ACC112 (cell line): ENCODE data around the gene HIC1.

ENCODE experiments used
- H2AFZ ChIP-seq: fragments of 200-600 bp; sonication (generic); one replicate; pipeline ENCODE4 v1.6.0; 2017; ENCODE audit warnings: antibody characterized with exemption, low read length; ENCODE audit not compliant: unreplicated experiment
- H3K27ac ChIP-seq: fragments of 200-600 bp; sonication (generic); 2 replicates; pipeline ENCODE4 v1.5.1; 2014; ENCODE audit warnings: low read depth, mild to moderate bottlenecking, antibody characterized with exemption, low read length, moderate library complexity
- H3K27me3 ChIP-seq: fragments of 200-600 bp; sonication (generic); 2 replicates; pipeline ENCODE4 v1.6.1; 2014; ENCODE audit warnings: mild to moderate bottlenecking, antibody characterized with exemption, low read length, moderate library complexity, mixed read lengths; ENCODE audit not compliant: insufficient read depth
- H3K36me3 ChIP-seq: fragments of 200-600 bp; sonication (generic); 2 replicates; pipeline ENCODE4 v1.6.1; 2016; ENCODE audit warnings: mild to moderate bottlenecking, antibody characterized with exemption, low read length, moderate library complexity, mixed read lengths; ENCODE audit not compliant: insufficient read depth
- H3K4me1 ChIP-seq: fragments of 200-600 bp; sonication (generic); one replicate; pipeline ENCODE4 v1.6.1; 2016; ENCODE audit warnings: low read length, mixed read lengths; ENCODE audit not compliant: insufficient read depth, unreplicated experiment, control insufficient read depth
- H3K4me3 ChIP-seq: fragments of 200-600 bp; sonication (generic); 2 replicates; pipeline ENCODE4 v1.5.1; 2014; ENCODE audit warnings: mild to moderate bottlenecking, low read depth, low read length
- H3K79me2 ChIP-seq: fragments of 200-600 bp; sonication (generic); one replicate; pipeline ENCODE4 v1.6.0; 2016; ENCODE audit warnings: low read length; ENCODE audit not compliant: control insufficient read depth, unreplicated experiment, insufficient read depth

Gene HIC1

GRCh38 chr17:2107506-2107905, 52.6 kb downstream of the HIC1 start:
- H3K79me2 ChIP-seq: no peaks in the 10 kb centered on the region
- no peak overlapping the region for H3K4me3 ChIP-seq
- H2AFZ ChIP-seq: no peak overlapping the region
- H3K4me1 ChIP-seq: no peaks in the 10 kb centered on the region
- no peak overlapping the region for H3K27ac ChIP-seq
- no peaks in the 10 kb centered on the region for H3K27me3 ChIP-seq
- no peaks in the 10 kb centered on the region for H3K36me3 ChIP-seq

- no peak overlapping the region for H3K27ac ChIP-seq
- no peaks in the 10 kb centered on the region for H3K79me2 ChIP-seq
- H2AFZ ChIP-seq: no peak overlapping the region
- no peaks in the 10 kb centered on the region for H3K4me1 ChIP-seq
- no peak overlapping the region for H3K4me3 ChIP-seq
- no peaks in the 10 kb centered on the region for H3K27me3 ChIP-seq
- H3K36me3 ChIP-seq: no peaks in the 10 kb centered on the region
These were observed 53.3 kb downstream of the HIC1 start for GRCh38 chr17:2108170-2108569.

- H3K27ac ChIP-seq: no peak overlapping the region
- H2AFZ ChIP-seq: no peak overlapping the region
- H3K79me2 ChIP-seq: no peaks in the 10 kb centered on the region
- H3K27me3 ChIP-seq: no peaks in the 10 kb centered on the region
- H3K4me3 ChIP-seq: no peak overlapping the region
- H3K36me3 ChIP-seq: no peaks in the 10 kb centered on the region
- no peaks in the 10 kb centered on the region for H3K4me1 ChIP-seq
These were observed 55.5 kb downstream of the HIC1 start for GRCh38 chr17:2110436-2110835.

- Histone ChIP-seq H3K27ac (no peak overlapping the region), H3K4me1 (no peaks in the 10 kb centered on the region), H3K36me3 (no peaks in the 10 kb centered on the region), H3K27me3 (no peaks in the 10 kb centered on the region), H3K4me3 (no peak overlapping the region), H2AFZ (no peak overlapping the region), H3K79me2 (no peaks in the 10 kb centered on the region)
These were observed 56.8 kb downstream of the HIC1 start for GRCh38 chr17:2111691-2112090.
